ENCODE results near the gene TNRC18.

- no peak for TF ChIP-seq TAF1 (IDR thresholded peaks at IDR 0.05; ENCODE audit: low read depth, low read length)
- TF ChIP-seq POLR2A (IDR thresholded peaks at IDR 0.05; ENCODE audit: low read depth, low read length): no peak
- TF ChIP-seq POLR2AphosphoS5 (IDR thresholded peaks at IDR 0.05; ENCODE audit: low read depth, low read length): no peak
- no peak for TF ChIP-seq PAX5 (IDR thresholded peaks at IDR 0.05; ENCODE audit: insufficient read depth, low read length, severe bottlenecking)
- TF ChIP-seq SPI1 (IDR thresholded peaks at IDR 0.05; ENCODE audit: low read depth, low read length): no peak
- no peak for TF ChIP-seq POU2F2 (IDR thresholded peaks at IDR 0.05; ENCODE audit: low read depth, low read length)
Measured at GRCh38 chr7:5472432-5473315, 49.0 kb upstream of the TNRC18 start.
